HUDEP-2 (cell line): ENCODE results near the gene NSMCE3.
"Not testable (repeated sequence)": the region's sequence is repeated elsewhere in the genome, so short reads cannot be mapped to it uniquely, and the experiment has no call there.

ENCODE experiments used
- DNase-seq, 76 experiments: peaks; one replicate each; lab custom pipeline; 2025; ENCODE audit not compliant: unreplicated experiment in 76 of 76; lab: John Stamatoyannopoulos, UW

The NSMCE3 gene

GRCh38 chr15:29270976-29271375 is 1.4 kb upstream of the NSMCE3 start:
- DNase-seq, result no peak

GRCh38 chr15:29270169-29270955 is 740 bp upstream of the NSMCE3 start:
- DNase-seq, result peak in 2 of 76 experiments; percentile 3 to 15

- DNase-seq, result peak in 16 of 76 experiments; percentile 3 to 48 (median 18)
Measured at GRCh38 chr15:29268706-29269484, 727 bp downstream of the NSMCE3 start.

GRCh38 chr15:29266052-29266582 is 3.5 kb downstream of the NSMCE3 start:
- DNase-seq, result no peak

GRCh38 chr15:29263289-29263688 is 6.3 kb downstream of the NSMCE3 start:
- no peak for DNase-seq

- DNase-seq, result no peak
Measured at GRCh38 chr15:29262738-29263137, 6.9 kb downstream of the NSMCE3 start.

GRCh38 chr15:29260896-29261295 is 8.7 kb downstream of the NSMCE3 start:
- no peak for DNase-seq

GRCh38 chr15:29259233-29259632 is 10.4 kb downstream of the NSMCE3 start:
- DNase-seq, result no peak

- no peak for DNase-seq
Measured at GRCh38 chr15:29252234-29252633, 17.4 kb downstream of the NSMCE3 start.

GRCh38 chr15:29244544-29244943 is 25.1 kb downstream of the NSMCE3 start:
- DNase-seq, result no peak

GRCh38 chr15:29244123-29244522 is 25.5 kb downstream of the NSMCE3 start:
- no peak for DNase-seq

- DNase-seq, result no peak
Measured at GRCh38 chr15:29242456-29243242, 27.0 kb downstream of the NSMCE3 start.

GRCh38 chr15:29241207-29241606 is 28.4 kb downstream of the NSMCE3 start:
- no peak for DNase-seq

- no peak for DNase-seq
Measured at GRCh38 chr15:29239395-29239794, 30.2 kb downstream of the NSMCE3 start.

GRCh38 chr15:29233566-29233965 is 36.1 kb downstream of the NSMCE3 start:
- no peak for DNase-seq

GRCh38 chr15:29226436-29227208 is 43.0 kb downstream of the NSMCE3 start:
- DNase-seq, result no peak

GRCh38 chr15:29225534-29226234 is 43.9 kb downstream of the NSMCE3 start:
- DNase-seq, result no peak

- not testable (repeated sequence) for DNase-seq
Measured at GRCh38 chr15:29224987-29225363, 44.6 kb downstream of the NSMCE3 start.

GRCh38 chr15:29224235-29224986 is 45.2 kb downstream of the NSMCE3 start:
- not testable (repeated sequence) for DNase-seq
